Kidney tubule cell (primary cell): ENCODE data around the gene GMEB1.
"Not testable (repeated sequence)": the region's sequence is repeated elsewhere in the genome, so short reads cannot be mapped to it uniquely, and the experiment has no call there.

Source experiments
- DNase-seq: peaks from one replicate; pipeline ENCODE4 v3.0.0-alpha.2; 2018; ENCODE audit warnings: low spot score

Gene GMEB1, protein sequence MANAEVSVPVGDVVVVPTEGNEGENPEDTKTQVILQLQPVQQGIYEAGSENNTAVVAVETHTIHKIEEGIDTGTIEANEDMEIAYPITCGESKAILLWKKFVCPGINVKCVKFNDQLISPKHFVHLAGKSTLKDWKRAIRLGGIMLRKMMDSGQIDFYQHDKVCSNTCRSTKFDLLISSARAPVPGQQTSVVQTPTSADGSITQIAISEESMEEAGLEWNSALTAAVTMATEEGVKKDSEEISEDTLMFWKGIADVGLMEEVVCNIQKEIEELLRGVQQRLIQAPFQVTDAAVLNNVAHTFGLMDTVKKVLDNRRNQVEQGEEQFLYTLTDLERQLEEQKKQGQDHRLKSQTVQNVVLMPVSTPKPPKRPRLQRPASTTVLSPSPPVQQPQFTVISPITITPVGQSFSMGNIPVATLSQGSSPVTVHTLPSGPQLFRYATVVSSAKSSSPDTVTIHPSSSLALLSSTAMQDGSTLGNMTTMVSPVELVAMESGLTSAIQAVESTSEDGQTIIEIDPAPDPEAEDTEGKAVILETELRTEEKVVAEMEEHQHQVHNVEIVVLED

DNA sequence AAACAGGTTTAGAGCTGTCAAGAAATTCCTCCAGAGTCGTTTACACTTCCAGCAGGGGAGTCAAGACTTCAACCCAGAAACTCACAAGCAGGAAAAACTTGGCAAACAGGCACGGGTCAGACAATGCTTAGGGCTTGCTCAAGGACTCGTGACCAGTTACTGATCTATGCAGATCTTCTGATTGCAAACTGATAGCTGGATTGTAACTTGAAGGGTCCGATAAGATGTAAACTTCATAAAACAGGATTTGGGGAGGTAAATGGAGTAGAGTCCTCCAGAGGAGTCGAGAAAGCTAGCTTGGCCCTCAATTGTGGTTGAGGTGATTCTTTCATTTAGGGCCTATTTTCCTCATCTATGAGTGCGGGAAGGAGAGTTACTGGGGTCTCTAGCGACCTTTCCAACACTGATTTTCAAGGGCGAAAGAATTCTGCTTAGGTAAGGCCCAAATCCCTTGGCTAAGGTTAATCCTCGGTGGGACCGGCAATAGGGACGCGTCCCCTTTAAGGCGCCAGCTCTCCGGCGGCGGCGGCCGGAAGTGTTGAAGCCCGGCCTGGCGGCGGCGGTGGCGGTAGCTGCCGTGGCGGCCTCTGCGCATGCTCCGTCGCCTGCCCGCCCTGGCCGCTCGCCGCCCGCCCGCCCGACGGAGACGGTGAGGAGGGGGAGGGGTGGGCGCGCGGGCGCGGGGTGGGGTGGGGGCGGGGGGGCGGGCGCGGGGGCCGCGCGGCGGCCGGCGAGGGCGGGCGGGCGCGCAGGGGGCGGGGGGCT lies at the start of gene GMEB1:
Gene GMEB1, plus strand, starts transcription at position 594 of the 765 bp plus-strand sequence. CDS start 14,829 bp downstream, outside the sequence.
- DNase-seq = peak; percentile 90

GRCh38 chr1:28631713-28632112 lies 36.9 kb upstream of the GMEB1 start:
- DNase-seq = no peak

DNA sequence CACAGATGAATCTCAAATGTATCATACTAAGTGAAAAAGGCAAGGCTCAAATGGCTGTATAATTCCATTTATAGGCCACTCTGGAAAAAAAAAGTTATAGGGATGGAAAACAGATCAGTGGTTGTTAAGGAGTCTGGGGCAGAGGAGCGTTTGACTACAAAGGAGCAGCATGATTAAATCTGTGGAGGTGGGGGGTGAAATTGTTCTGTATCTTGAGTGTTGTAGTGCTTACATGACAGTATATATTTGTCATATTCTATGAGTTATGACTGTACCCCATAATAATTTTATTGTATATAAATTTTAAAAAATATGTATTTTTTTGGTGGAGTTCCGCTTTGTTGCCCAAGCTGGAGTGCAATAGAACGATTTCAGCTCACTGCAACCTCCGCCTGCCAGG lies 36.0 kb upstream of the GMEB1 start:
- DNase-seq = no peak

DNA sequence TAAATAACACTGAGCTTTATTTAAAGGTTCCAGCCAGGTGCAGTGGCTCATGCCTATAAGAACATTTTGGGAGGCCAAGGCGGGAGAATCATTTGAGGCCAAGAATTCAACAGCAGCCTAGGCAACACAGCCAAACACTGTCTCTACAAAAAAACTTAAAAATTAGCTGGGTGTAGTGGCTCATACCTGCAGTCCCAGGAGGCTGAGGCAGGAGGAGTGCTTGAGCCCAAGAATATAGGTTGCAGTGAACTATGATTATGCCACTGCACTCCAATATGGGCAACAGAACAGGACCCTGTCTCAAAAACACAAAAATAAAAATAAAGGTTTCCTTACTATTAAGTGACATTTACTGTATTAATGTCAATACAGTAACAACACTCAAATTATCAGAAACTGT lies 27.8 kb upstream of the GMEB1 start:
- DNase-seq = peak; percentile 50

- DNase-seq = no peak
These were observed 26.3 kb upstream of the GMEB1 start for GRCh38 chr1:28642056-28642846.

GRCh38 chr1:28642847-28643635 lies 25.5 kb upstream of the GMEB1 start, which contains the start of gene TAF12:
TAF12 (minus strand) TSS chr1:28643067; CDS start chr1:28622081, 20,986 bp downstream.
- DNase-seq = peak; percentile 98

- DNase-seq = no peak
These were observed 24.1 kb upstream of the GMEB1 start for GRCh38 chr1:28644494-28644893.

- not testable (repeated sequence) for DNase-seq
These were observed 23.2 kb upstream of the GMEB1 start for GRCh38 chr1:28645406-28645805.

DNA sequence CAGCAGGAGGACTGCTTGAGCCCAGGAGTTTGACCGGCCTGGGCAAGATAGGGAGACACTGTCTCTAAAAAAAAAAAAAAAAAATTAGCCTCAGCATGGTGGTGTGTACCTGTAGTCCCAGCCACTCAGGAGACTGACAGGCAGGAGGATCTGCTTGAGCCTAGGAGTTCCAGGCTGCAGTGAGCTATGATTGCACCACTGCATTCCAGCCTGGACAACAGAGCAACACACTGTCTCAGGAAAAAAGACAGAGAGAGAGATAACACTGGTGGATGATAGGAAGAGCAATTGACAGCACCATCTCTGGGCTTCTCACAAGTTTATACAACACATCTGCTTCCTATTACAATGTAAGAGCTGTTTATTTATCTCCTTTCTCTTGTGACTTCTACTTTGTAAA lies 22.5 kb upstream of the GMEB1 start:
- DNase-seq = no peak

- peak; percentile 96 for DNase-seq
These were observed 20.5 kb upstream of the GMEB1 start for GRCh38 chr1:28648008-28648473.

- DNase-seq = peak; percentile 100
These were observed 19.9 kb upstream of the GMEB1 start, which contains the start of gene RNU11 for GRCh38 chr1:28648474-28649198. RNU11 (plus strand) TSS chr1:28648600.

- DNase-seq = not testable (repeated sequence)
These were observed 15.5 kb upstream of the GMEB1 start for GRCh38 chr1:28653063-28653462.

- DNase-seq = peak; percentile 55
These were observed 14.7 kb upstream of the GMEB1 start for GRCh38 chr1:28653870-28654269.

GRCh38 chr1:28655448-28656311 lies 12.9 kb upstream of the GMEB1 start:
- not testable (repeated sequence) for DNase-seq

GRCh38 chr1:28656335-28656734 lies 12.2 kb upstream of the GMEB1 start:
- DNase-seq = no peak

GRCh38 chr1:28663871-28664470 lies 4.6 kb upstream of the GMEB1 start:
- DNase-seq = no peak

- DNase-seq = no peak
These were observed 1.8 kb upstream of the GMEB1 start for GRCh38 chr1:28666806-28667205.

GRCh38 chr1:28668956-28669723 lies 556 bp downstream of the GMEB1 start:
- DNase-seq = peak; percentile 45
